ENCODE measurements around the gene PRLH. TPM values are rescaled to one million over a fixed set of nuclear protein-coding genes. Genes with fewer than 3 reads are reported as not detected.

Gene PRLH
- total RNA-seq, 1 donor from 2014 or later = not detected

- no peaks in the 10 kb centered on the region for H3K27me3 ChIP-seq (ENCODE audit: control insufficient read depth, insufficient read depth, low read length)
- no peaks in the 10 kb centered on the region for H3K36me3 ChIP-seq (ENCODE audit: control insufficient read depth, insufficient read depth, low read length)
- FAIRE-seq (peak; percentile 62), DNase-seq (ENCODE audit: low read depth) (peak; percentile 52)
- peak; percentile 42 for TF ChIP-seq CTCF (IDR thresholded peaks at IDR 0.05; ENCODE audit: insufficient read depth, low read length, severe bottlenecking)
- no peak overlapping the region for H3K4me3 ChIP-seq (ENCODE audit: low read depth, low read length)
Observed at GRCh38 chr2:237581751-237582746, 15.7 kb downstream of the PRLH start.

- DNase-seq (ENCODE audit: low read depth) (no peak), FAIRE-seq (no peak)
- Histone ChIP-seq H3K27me3 (ENCODE audit: control insufficient read depth, insufficient read depth, low read length) (no peaks in the 10 kb centered on the region), H3K4me3 (ENCODE audit: low read depth, low read length) (no peak overlapping the region), H3K36me3 (ENCODE audit: control insufficient read depth, insufficient read depth, low read length) (no peaks in the 10 kb centered on the region)
- TF ChIP-seq CTCF (IDR thresholded peaks at IDR 0.05; ENCODE audit: insufficient read depth, low read length, severe bottlenecking) = no peak
Observed at GRCh38 chr2:237583385-237584295, 17.3 kb downstream of the PRLH start.

- Histone ChIP-seq H3K36me3 (ENCODE audit: control insufficient read depth, insufficient read depth, low read length) (no peaks in the 10 kb centered on the region), H3K4me3 (ENCODE audit: low read depth, low read length) (no peak overlapping the region), H3K27me3 (ENCODE audit: control insufficient read depth, insufficient read depth, low read length) (no peaks in the 10 kb centered on the region)
- no peak for DNase-seq (ENCODE audit: low read depth)
- no peak for FAIRE-seq
- TF ChIP-seq CTCF (IDR thresholded peaks at IDR 0.05; ENCODE audit: insufficient read depth, low read length, severe bottlenecking) = no peak
Observed at GRCh38 chr2:237585590-237586221, 19.3 kb downstream of the PRLH start.

GRCh38 chr2:237588044-237588696 lies 21.8 kb downstream of the PRLH start:
- TF ChIP-seq CTCF (IDR thresholded peaks at IDR 0.05; ENCODE audit: insufficient read depth, low read length, severe bottlenecking) = no peak
- no peak for DNase-seq (ENCODE audit: low read depth)
- no peaks in the 10 kb centered on the region for H3K36me3 ChIP-seq (ENCODE audit: control insufficient read depth, insufficient read depth, low read length)
- no peak for FAIRE-seq
- H3K4me3 ChIP-seq (ENCODE audit: low read depth, low read length) = no peak overlapping the region
- no peaks in the 10 kb centered on the region for H3K27me3 ChIP-seq (ENCODE audit: control insufficient read depth, insufficient read depth, low read length)

Data from bronchial epithelial cell (primary cell).